Stimulated activated CD4-positive, alpha-beta T cell treated with anti-CD3 and anti-CD28 coated beads, TNF-alpha, amount 100 ng/mL, for 1 hour (primary cell): Measurements from ENCODE around the gene ACOX1.
"Not testable (repeated sequence)": the region's sequence is repeated elsewhere in the genome, so short reads cannot be mapped to it uniquely, and the experiment has no call there.

ENCODE experiments used
- DNase-seq, 3 donors: peaks; one replicate each; pipeline ENCODE4 v3.0.0-alpha.2; 2020; ENCODE audit warnings: low read depth in 3 of 3, low spot score in 1 of 3

ACOX1 gene

GRCh38 chr17:75983501-75984181 lies 4.7 kb upstream of the ACOX1 start:
- DNase-seq = no peak

DNA sequence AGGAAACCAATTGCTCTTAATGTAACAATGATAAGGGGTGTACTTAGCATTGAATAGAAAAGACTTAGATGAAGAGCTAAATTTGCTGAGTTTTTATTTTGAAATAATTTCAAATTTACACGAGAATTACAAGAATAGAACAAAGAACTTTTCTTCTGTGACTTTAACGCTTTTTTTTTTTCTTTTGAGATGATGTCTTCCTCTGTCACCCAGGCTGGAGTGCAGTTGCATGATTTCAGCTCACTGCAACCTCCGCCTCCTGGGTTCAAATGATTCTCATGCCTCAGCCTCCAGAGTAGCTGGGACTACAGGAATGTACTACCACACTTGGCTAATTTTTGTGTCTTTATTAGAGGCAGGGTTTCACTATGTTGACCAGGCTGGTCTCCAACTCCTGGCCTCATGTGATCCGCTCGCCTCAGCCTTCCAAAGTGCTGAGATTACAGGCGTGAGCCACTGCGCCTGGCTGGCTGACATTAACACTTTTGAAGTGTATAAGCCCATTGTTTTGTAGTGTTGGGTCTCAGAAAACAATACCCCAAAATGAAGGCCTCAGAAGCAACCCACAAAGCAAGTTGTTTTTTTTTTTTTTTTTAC lies 2.2 kb upstream of the ACOX1 start:
- DNase-seq = no peak

DNA sequence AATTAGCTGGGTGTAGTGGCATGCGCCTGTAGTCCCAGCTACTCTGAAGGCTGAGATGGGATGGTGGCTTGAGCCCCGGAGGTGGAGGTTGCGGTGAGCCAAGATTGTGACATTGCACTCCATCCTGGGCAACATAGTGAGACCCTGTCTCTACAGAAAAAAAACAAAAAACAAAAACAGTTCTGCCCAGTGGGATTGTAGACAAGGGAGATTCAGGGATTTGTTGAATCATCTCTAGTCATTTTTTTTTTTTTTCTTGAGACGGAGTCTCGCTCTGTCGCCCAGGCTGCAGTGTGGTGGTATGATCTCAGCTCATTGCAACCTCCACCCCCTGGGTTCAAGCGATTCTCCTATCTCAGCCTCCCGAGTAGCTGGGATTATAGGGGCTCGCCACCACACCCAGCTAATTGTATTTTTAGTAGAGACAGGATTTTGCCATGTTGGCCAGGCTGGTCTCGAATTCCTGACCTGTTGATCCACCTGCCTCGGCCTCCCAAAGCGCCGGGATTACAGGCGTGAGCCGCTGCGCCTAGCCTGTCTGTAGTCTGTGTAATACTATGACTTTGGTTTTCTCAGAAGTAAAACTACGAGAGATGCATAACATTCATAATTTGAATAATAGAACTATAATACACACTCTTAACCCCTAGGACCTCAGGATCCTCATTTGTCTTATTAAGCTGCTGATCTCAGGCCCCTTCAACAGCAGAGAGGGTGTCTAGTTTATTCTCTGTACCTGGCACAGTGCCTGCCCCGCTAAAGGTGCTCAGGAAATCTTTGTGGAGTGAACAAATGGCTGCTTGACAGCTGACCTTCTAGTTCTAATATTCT lies 1.4 kb upstream of the ACOX1 start:
- DNase-seq = no peak

GRCh38 chr17:75979705-75980187 lies 780 bp upstream of the ACOX1 start:
- DNase-seq = no peak

DNA sequence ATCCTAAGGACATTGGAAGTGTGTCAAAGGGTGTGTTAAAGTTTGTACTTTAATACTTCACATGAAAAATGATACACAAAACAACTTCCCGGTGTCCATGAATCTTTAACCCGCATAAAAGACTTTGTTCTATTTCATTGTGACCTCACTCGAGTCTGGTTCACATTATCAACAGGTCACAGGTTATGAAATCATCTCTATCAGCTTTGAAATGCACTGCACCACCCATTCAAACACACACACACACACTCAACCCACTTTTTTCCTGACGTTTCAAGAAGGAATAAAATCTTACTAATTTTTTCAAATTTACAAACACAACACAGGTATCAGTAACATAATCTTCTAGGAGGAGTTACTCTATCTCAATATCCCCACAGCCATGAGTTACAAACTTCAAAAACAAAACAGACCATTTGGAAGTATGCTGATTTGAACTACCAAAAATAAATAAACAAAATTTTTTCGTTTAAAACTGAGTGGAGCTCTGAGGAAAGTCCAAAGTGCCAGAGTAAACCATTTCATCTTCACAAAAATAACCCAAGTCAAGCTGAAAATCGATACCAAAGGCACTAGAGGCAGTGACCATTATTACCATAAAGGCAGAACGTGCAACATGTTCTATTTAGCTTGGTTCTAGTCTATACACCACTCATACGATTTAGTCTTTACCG lies 2.7 kb downstream of the ACOX1 start:
- no peak for DNase-seq

DNA sequence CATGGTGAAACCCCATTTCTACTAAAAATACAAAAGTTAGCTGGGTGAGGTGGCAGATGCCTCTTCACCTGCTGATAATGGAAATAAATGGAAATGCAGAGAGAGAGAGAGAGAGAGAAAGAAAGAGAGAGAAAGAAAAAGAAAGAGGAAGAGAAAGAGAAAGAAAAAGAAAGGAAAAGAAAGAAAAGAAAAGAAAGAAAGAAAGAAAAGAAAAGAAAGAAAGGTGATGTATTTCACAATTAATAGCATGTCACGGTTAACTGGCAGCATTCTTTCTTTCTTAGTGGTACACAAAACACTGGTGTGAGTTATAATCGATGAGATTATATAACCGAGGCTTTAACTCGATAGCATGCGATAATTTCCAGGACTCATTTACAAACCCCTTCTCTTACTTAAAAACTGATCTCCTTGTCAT lies 3.2 kb downstream of the ACOX1 start:
- no peak for DNase-seq

DNA sequence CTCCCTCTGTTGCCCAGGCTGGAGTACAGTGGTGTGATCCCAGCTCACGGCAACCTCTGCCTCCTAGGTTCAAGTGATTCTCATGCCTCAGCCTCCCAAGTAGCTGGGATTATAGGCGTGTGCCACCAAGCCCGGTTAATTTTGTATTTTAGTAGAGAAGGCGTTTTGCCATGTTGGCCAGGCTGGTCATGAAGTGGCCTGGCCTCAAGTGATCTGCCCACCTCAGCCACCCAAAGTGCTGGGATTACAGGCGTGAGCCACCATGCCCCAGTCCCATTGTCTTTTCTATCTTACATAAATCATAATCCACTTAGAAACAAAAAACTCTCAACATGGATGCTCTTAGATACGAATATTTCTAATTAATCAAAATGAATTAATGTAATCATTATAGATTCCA lies 3.8 kb downstream of the ACOX1 start:
- not testable (repeated sequence) for DNase-seq

- DNase-seq = no peak
These were observed 8.3 kb downstream of the ACOX1 start for GRCh38 chr17:75970626-75971025.

- no peak for DNase-seq
These were observed 8.9 kb downstream of the ACOX1 start for GRCh38 chr17:75970011-75970523.

DNA sequence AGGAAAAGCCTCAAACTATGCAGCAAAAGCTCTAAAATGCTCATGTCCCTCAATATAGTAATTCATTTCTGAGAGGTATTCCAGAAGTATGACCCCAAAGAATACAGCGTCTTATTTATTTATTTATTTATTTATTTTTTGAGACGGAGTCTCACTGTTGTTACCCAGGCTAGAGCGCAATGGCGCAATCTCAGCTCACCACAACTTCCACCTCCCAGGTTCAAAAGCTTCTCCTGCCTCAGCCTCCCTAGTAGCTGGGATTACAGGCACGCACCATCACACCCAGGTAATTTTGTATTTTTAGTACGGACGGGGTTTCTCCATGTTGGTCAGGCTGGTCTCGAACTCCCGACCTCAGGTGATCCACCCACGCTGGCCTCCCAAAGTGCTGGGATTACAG lies 9.9 kb downstream of the ACOX1 start:
- DNase-seq = not testable (repeated sequence)

- DNase-seq = no peak
These were observed 13.5 kb downstream of the ACOX1 start for GRCh38 chr17:75965468-75965867.

DNA sequence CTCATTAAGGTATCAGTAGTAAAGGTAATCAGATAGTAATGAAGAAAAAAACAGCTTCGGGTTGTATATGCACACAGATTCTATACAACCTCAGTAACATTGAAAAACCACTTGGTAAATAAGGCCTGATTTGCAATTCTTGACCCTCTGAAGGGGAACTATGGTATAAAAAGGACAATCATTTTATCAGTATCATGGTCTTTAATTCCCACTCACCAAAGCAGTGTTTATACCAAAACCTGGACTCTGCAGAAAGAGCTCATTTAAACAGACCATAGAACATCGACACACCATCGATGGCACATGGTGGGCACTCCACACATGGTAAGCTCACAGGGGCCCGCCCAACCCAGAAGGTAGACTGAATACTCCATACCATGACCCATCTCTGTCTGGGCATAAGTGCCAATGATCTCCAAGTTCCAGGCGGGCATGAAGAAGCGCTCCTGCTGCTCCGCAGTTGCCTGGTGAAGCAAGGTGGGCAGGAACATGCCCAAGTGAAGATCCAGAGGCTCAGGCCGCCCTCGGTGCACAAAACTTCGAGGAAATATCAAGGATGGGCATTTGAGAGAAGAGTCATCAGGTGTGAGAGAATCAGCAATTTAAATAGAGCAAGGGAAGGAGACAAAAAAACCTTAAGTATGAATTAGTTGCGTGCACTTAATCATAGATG lies 19.0 kb downstream of the ACOX1 start:
- DNase-seq = no peak

- no peak for DNase-seq
These were observed 19.7 kb downstream of the ACOX1 start for GRCh38 chr17:75959051-75959838.

GRCh38 chr17:75950855-75951554 lies 28.0 kb downstream of the ACOX1 start:
- no peak for DNase-seq

GRCh38 chr17:75950421-75950820 lies 28.5 kb downstream of the ACOX1 start:
- DNase-seq = no peak

GRCh38 chr17:75945211-75945610 lies 33.8 kb downstream of the ACOX1 start:
- no peak for DNase-seq

DNA sequence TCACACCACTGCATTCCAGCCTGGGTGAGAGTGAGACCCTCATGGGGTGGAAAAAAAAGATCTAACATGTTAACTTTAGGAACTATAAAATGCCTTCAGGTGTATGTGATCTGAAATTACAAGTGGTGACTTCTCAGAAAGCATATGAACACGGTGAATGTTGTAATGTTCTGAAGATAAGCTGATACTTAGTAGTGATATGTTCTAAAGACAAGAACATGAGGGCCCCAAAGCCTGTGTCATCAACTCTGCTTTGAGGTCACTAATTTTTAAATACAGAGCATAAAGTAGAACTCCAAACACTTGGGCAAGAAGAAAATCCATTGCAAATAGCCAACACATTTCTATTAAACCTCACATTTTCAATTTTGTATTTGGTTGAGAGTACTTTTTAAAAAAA lies 35.5 kb downstream of the ACOX1 start:
- no peak for DNase-seq

GRCh38 chr17:75942473-75942872 lies 36.5 kb downstream of the ACOX1 start:
- no peak for DNase-seq

- no peak for DNase-seq
These were observed 37.5 kb downstream of the ACOX1 start for GRCh38 chr17:75941442-75941819.
